Measurements from ENCODE around the gene GMDS.

The GMDS gene

GRCh38 chr6:1991332-1991878 lies 254.0 kb downstream of the GMDS start:
- no peak overlapping the region for H3K4me3 ChIP-seq (ENCODE audit: low read length)
- no peak for DNase-seq (ENCODE audit: low read depth)
- TF ChIP-seq CTCF (IDR thresholded peaks at IDR 0.05; ENCODE audit: insufficient read depth, low read depth, low read length, missing control alignments) = no peak

GRCh38 chr6:1988843-1989242 lies 256.6 kb downstream of the GMDS start:
- H3K4me3 ChIP-seq (ENCODE audit: low read length) = no peak overlapping the region
- no peak for DNase-seq (ENCODE audit: low read depth)
- no peak for TF ChIP-seq CTCF (IDR thresholded peaks at IDR 0.05; ENCODE audit: insufficient read depth, low read depth, low read length, missing control alignments)

GRCh38 chr6:1987640-1988039 lies 257.8 kb downstream of the GMDS start:
- DNase-seq (ENCODE audit: low read depth) = peak; percentile 84
- TF ChIP-seq CTCF (IDR thresholded peaks at IDR 0.05; ENCODE audit: insufficient read depth, low read depth, low read length, missing control alignments) = no peak
- H3K4me3 ChIP-seq (ENCODE audit: low read length) = no peak overlapping the region

- TF ChIP-seq CTCF (IDR thresholded peaks at IDR 0.05; ENCODE audit: insufficient read depth, low read depth, low read length, missing control alignments) = no peak
- DNase-seq (ENCODE audit: low read depth) = no peak
- no peak overlapping the region for H3K4me3 ChIP-seq (ENCODE audit: low read length)
These were observed 258.8 kb downstream of the GMDS start for GRCh38 chr6:1986454-1987243.

GRCh38 chr6:1984346-1984994 lies 260.9 kb downstream of the GMDS start:
- no peak for TF ChIP-seq CTCF (IDR thresholded peaks at IDR 0.05; ENCODE audit: insufficient read depth, low read depth, low read length, missing control alignments)
- no peak overlapping the region for H3K4me3 ChIP-seq (ENCODE audit: low read length)
- DNase-seq (ENCODE audit: low read depth) = no peak

GRCh38 chr6:1983850-1984249 lies 261.6 kb downstream of the GMDS start:
- TF ChIP-seq CTCF (IDR thresholded peaks at IDR 0.05; ENCODE audit: insufficient read depth, low read depth, low read length, missing control alignments) = no peak
- no peak overlapping the region for H3K4me3 ChIP-seq (ENCODE audit: low read length)

More at GRCh38 chr6:1983850-1984249, 261.6 kb downstream of the GMDS start:
- no peak for DNase-seq (ENCODE audit: low read depth)

Data from epithelial cell of esophagus (primary cell).